ENCODE data around the gene RHOC. TPM values are rescaled to one million over a fixed set of nuclear protein-coding genes. Genes with fewer than 3 reads are reported as not detected.

The RHOC gene
- total RNA-seq, 1 experiment from 2014 or later, result 253 TPM

GRCh38 chr1:112744009-112744578 is 37.2 kb upstream of the RHOC start:
- intact Hi-C loops (cut with micrococcal nuclease), result no loop called here
- POLR2A ChIA-PET, result no interaction called here
- Mint-ChIP-seq H3K27me3 (ENCODE audit: insufficient read depth, unreplicated experiment) (no peaks in the 10 kb centered on the region), H3K36me3 (ENCODE audit: insufficient read depth, unreplicated experiment) (no peaks in the 10 kb centered on the region), H3K4me3 (ENCODE audit: unreplicated experiment) (no peak overlapping the region), H3K9me3 (ENCODE audit: unreplicated experiment) (no peaks in the 10 kb centered on the region), H3K27ac (ENCODE audit: low read depth, unreplicated experiment) (no peak overlapping the region), H3K4me1 (ENCODE audit: insufficient read depth, unreplicated experiment) (no peaks in the 10 kb centered on the region)
- no peak for DNase-seq (ENCODE audit: unreplicated experiment)
- CTCF ChIA-PET, result interaction anchor here (0.7 to 2.5 kb wide), 5 partner anchors 19 to 354 kb away, joined by 3 to 9 read pairs (median 5); no protein-coding TSS in a partner anchor
- TF ChIP-seq, protein P1, sequence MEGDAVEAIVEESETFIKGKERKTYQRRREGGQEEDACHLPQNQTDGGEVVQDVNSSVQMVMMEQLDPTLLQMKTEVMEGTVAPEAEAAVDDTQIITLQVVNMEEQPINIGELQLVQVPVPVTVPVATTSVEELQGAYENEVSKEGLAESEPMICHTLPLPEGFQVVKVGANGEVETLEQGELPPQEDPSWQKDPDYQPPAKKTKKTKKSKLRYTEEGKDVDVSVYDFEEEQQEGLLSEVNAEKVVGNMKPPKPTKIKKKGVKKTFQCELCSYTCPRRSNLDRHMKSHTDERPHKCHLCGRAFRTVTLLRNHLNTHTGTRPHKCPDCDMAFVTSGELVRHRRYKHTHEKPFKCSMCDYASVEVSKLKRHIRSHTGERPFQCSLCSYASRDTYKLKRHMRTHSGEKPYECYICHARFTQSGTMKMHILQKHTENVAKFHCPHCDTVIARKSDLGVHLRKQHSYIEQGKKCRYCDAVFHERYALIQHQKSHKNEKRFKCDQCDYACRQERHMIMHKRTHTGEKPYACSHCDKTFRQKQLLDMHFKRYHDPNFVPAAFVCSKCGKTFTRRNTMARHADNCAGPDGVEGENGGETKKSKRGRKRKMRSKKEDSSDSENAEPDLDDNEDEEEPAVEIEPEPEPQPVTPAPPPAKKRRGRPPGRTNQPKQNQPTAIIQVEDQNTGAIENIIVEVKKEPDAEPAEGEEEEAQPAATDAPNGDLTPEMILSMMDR (IDR thresholded peaks at IDR 0.05; ENCODE audit: unreplicated experiment), result no peak
- no TSS peak for BruUV-seq (replicated peaks)

DNA sequence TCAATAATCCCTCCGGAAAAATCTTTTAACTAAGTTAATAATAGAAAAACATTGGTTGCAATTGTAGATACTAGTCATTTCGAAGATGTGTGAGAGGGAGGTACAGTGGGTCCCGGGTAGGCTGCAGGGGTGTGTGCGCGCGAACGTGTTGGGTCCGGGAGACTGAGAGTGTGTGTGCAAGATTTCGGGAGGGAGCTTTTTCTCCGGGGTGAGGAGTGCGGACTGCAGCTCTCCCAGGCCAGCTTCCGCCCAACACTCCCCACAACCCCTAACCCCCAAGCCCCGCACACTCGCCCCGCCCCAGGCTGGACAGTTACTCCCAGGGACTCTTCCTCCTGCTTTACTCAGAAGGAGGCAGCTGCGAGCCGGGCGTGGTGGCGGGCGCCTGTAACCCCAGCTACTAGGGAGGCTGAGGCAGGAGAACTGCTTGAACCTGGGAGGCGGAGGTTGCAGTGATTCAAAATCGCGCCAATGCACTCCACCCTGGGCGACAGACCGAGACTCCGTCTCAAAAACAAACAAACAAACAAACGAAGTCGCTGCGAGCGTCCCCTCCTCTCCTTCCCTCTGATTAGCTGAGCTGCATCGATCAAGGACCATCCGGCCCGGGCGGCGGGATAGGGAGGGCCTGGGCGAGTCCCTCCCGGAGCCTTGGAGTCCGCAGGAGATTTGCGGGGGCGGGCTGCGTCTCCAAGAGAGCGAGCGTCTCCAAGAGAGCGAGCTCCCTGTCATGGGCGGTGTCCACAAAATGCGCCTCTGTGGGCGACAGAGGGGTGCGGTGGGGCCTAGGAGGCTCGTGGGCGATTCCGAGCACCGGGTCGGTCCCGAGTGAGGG is 36.5 kb upstream of the RHOC start:
- Mint-ChIP-seq H3K36me3 (ENCODE audit: insufficient read depth, unreplicated experiment) (no peaks in the 10 kb centered on the region), H3K27ac (ENCODE audit: low read depth, unreplicated experiment) (no peak overlapping the region), H3K27me3 (ENCODE audit: insufficient read depth, unreplicated experiment) (no peaks in the 10 kb centered on the region), H3K9me3 (ENCODE audit: unreplicated experiment) (no peaks in the 10 kb centered on the region), H3K4me3 (ENCODE audit: unreplicated experiment) (no peak overlapping the region), H3K4me1 (ENCODE audit: insufficient read depth, unreplicated experiment) (no peaks in the 10 kb centered on the region)
- ChIA-PET CTCF (interaction anchor here (0.6 to 2.5 kb wide), 4 partner anchors 19 to 316 kb away, joined by 3 to 9 read pairs (median 3); no protein-coding TSS in a partner anchor), POLR2A (no interaction called here)
- intact Hi-C loops (cut with micrococcal nuclease), result no loop called here
- BruUV-seq (replicated peaks), result no TSS peak
- TF ChIP-seq, protein P1 (IDR thresholded peaks at IDR 0.05; ENCODE audit: unreplicated experiment), result no peak
- DNase-seq (ENCODE audit: unreplicated experiment), result no peak

DNA sequence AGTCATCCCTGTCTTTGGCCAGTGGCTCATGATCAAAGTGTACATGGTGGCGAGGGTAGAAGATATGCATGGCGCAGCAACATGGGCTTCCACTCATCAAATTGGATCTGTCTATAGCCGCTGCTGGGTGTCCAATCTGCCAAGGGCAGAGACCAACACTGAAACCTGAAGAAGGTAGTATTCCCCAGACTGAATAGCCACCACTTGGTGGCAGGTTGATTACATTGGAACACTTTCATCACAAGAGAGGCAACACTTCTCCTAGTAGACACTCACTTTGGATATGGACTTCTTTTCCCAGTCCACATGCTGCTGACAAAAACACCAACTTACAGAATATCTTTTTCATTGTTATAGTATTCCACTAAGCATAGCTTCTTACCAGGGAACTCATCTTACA is 30.6 kb upstream of the RHOC start:
- CTCF ChIA-PET, result interaction anchor here (0.5 to 1.6 kb wide), 5 partner anchors 21 to 244 kb away, joined by 3 to 7 read pairs (median 3); no protein-coding TSS in a partner anchor
- no peak overlapping the region for H3K4me3 Mint-ChIP-seq (ENCODE audit: unreplicated experiment)
- POLR2A ChIA-PET, result interaction anchor here (1.3 kb wide), 1 partner anchor 26 kb away, joined by 3 read pairs; no protein-coding TSS in a partner anchor
- H3K27ac Mint-ChIP-seq (ENCODE audit: low read depth, unreplicated experiment), result no peak overlapping the region
- BruUV-seq (replicated peaks), result no TSS peak
- intact Hi-C loops (cut with micrococcal nuclease), result no loop called here
- H3K9me3 Mint-ChIP-seq (ENCODE audit: unreplicated experiment), result no peaks in the 10 kb centered on the region
- TF ChIP-seq, protein P1 (IDR thresholded peaks at IDR 0.05; ENCODE audit: unreplicated experiment), result no peak
- no peak for DNase-seq (ENCODE audit: unreplicated experiment)
- H3K36me3 Mint-ChIP-seq (ENCODE audit: insufficient read depth, unreplicated experiment), result no peaks in the 10 kb centered on the region
- no peaks in the 10 kb centered on the region for H3K4me1 Mint-ChIP-seq (ENCODE audit: insufficient read depth, unreplicated experiment)
- no peaks in the 10 kb centered on the region for H3K27me3 Mint-ChIP-seq (ENCODE audit: insufficient read depth, unreplicated experiment)

GRCh38 chr1:112735752-112736151 is 28.8 kb upstream of the RHOC start:
- no peaks in the 10 kb centered on the region for H3K4me1 Mint-ChIP-seq (ENCODE audit: insufficient read depth, unreplicated experiment)
- intact Hi-C loops (cut with micrococcal nuclease), result no loop called here
- H3K9me3 Mint-ChIP-seq (ENCODE audit: unreplicated experiment), result no peaks in the 10 kb centered on the region
- TF ChIP-seq, protein P1 (IDR thresholded peaks at IDR 0.05; ENCODE audit: unreplicated experiment), result no peak
- DNase-seq (ENCODE audit: unreplicated experiment), result peak; percentile 64
- H3K27ac Mint-ChIP-seq (ENCODE audit: low read depth, unreplicated experiment), result peak overlapping the region; percentile 49
- ChIA-PET CTCF (interaction anchor here (1.0 to 4.6 kb wide), 4 partner anchors 20 to 337 kb away, joined by 3 to 36 read pairs (median 5); partner anchors contain the start of gene LRIG2), POLR2A (interaction anchor here (0.7 to 2.4 kb wide), 2 partner anchors 27 to 449 kb away, joined by 3 to 17 read pairs; no protein-coding TSS in a partner anchor)
- H3K27me3 Mint-ChIP-seq (ENCODE audit: insufficient read depth, unreplicated experiment), result no peaks in the 10 kb centered on the region
- no peak overlapping the region for H3K4me3 Mint-ChIP-seq (ENCODE audit: unreplicated experiment)
- no TSS peak for BruUV-seq (replicated peaks)
- H3K36me3 Mint-ChIP-seq (ENCODE audit: insufficient read depth, unreplicated experiment), result no peaks in the 10 kb centered on the region

Measured in MCF 10A (cell line).